Measurements from ENCODE around the gene DCDC2C.
A peak's percentile ranks its signal among the peaks of the same experiment; 100 is the strongest.

DCDC2C gene

GRCh38 chr2:3703236-3703756 lies at the start of gene DCDC2C:
Gene DCDC2C (plus strand): TSS chr2:3703575. CDS start chr2:3703752, 177 bp downstream.
- DNase-seq, result no peak

GRCh38 chr2:3654011-3654410 lies 49.4 kb upstream of the DCDC2C start:
- peak in 1 of 2 experiments; percentile 22 for DNase-seq

- no peak for DNase-seq
Measured at GRCh38 chr2:3654531-3655225, 48.7 kb upstream of the DCDC2C start.

- no peak for DNase-seq
Measured at GRCh38 chr2:3655871-3656761, 47.3 kb upstream of the DCDC2C start.

GRCh38 chr2:3656762-3657721 lies 46.3 kb upstream of the DCDC2C start:
- peak; percentile 26 to 57 for DNase-seq

GRCh38 chr2:3657881-3658280 lies 45.5 kb upstream of the DCDC2C start, which contains the start of gene ALLC:
Gene ALLC (plus strand): TSS chr2:3658200. CDS start chr2:3671158, 12,958 bp downstream.
- no peak for DNase-seq

- DNase-seq, result peak; percentile 54 to 79
Measured at GRCh38 chr2:3659447-3660432, 43.6 kb upstream of the DCDC2C start.

GRCh38 chr2:3660640-3661039 lies 42.7 kb upstream of the DCDC2C start:
- DNase-seq, result peak; percentile 15 to 61

- no peak for DNase-seq
Measured at GRCh38 chr2:3661149-3661660, 42.2 kb upstream of the DCDC2C start.

GRCh38 chr2:3662239-3662638 lies 41.1 kb upstream of the DCDC2C start:
- DNase-seq, result no peak

GRCh38 chr2:3664118-3664517 lies 39.3 kb upstream of the DCDC2C start:
- no peak for DNase-seq

- no peak for DNase-seq
Measured at GRCh38 chr2:3664925-3665324, 38.5 kb upstream of the DCDC2C start.

GRCh38 chr2:3665886-3666612 lies 37.3 kb upstream of the DCDC2C start:
- no peak for DNase-seq

- no peak for DNase-seq
Measured at GRCh38 chr2:3666613-3666975, 36.8 kb upstream of the DCDC2C start.

GRCh38 chr2:3667151-3667631 lies 36.2 kb upstream of the DCDC2C start:
- peak; percentile 90 to 92 for DNase-seq

- DNase-seq, result no peak
Measured at GRCh38 chr2:3669656-3670055, 33.7 kb upstream of the DCDC2C start.

GRCh38 chr2:3670376-3670775 lies 33.0 kb upstream of the DCDC2C start:
- no peak for DNase-seq

GRCh38 chr2:3670941-3671340 lies 32.4 kb upstream of the DCDC2C start:
- DNase-seq, result no peak

- peak; percentile 29 to 31 for DNase-seq
Measured at GRCh38 chr2:3672861-3673678, 30.3 kb upstream of the DCDC2C start.

Data from SHP77 (cell line).